T-cell (primary cell): Measurements from ENCODE around the gene UBE3D. TPM values are rescaled to one million over a fixed set of nuclear protein-coding genes. Genes with fewer than 3 reads are reported as not detected.
A peak's percentile ranks its signal among the peaks of the same experiment; 100 is the strongest.

ENCODE experiments used
- ATAC-seq, 4 experiments: fragments of 200-7000 bp in 3 of 4; fragments of 150-1000 bp in 1 of 4; cut with Tn5 transposase; replicated peaks in 1 of 4; 1 replicate in 3 of 4; 2 replicates in 1 of 4; pipeline ENCODE4 v1.10.0; 2021; ENCODE audit warnings: moderate library complexity in 3 of 4, mild to moderate bottlenecking in 2 of 4, moderate number of reproducible peaks in 1 of 4
- CTCF ChIA-PET, 2 donors: fragments of 300-600 bp; sonication (Branson Sonifier 250); formaldehyde crosslinking; loops; one replicate each; lab custom pipeline; 2022; ENCODE audit warnings: antibody characterized with exemption in 2 of 2; lab: Charles Lee
- POLR2A ChIA-PET, 2 donors: fragments of 300-600 bp; sonication (Branson Sonifier 250); formaldehyde crosslinking; loops; one replicate each; lab custom pipeline; 2022; ENCODE audit warnings: antibody characterized with exemption in 2 of 2; lab: Charles Lee
- DNase-seq, 35 experiments: peaks; one replicate each; pipeline versions ENCODE4 v3.0.0 to v3.0.0-alpha.2; 2013 to 2023
- H3K27ac ChIP-seq: one replicate; pipeline ENCODE4 v1.5.1; 2013; ENCODE audit warnings: low read length
- H3K27me3 ChIP-seq, 2 experiments: replicated peaks in 1 of 2; 1 replicate in 1 of 2; 2 replicates in 1 of 2; pipeline versions ENCODE4 v1.6.1 to v1.7.0; 2013; ENCODE audit warnings: low read length in 1 of 2, mixed read lengths in 1 of 2; ENCODE audit not compliant: control insufficient read depth in 2 of 2, insufficient read depth in 2 of 2; ENCODE audit errors: extremely low read depth in 1 of 2
- H3K36me3 ChIP-seq, 2 donors: 1 replicate in 1 of 2; 2 replicates in 1 of 2; pipeline versions ENCODE4 v1.6.1 to v1.7.0; 2013; ENCODE audit warnings: low read length in 1 of 2; ENCODE audit not compliant: control insufficient read depth in 2 of 2, insufficient read depth in 1 of 2; ENCODE audit errors: extremely low read depth in 1 of 2
- H3K4me1 ChIP-seq, 2 experiments: 1 replicate in 1 of 2; 2 replicates in 1 of 2; pipeline versions ENCODE4 v1.6.1 to v1.7.0; 2013; ENCODE audit warnings: low read length in 2 of 2, mixed read lengths in 1 of 2; ENCODE audit not compliant: insufficient read depth in 2 of 2, control insufficient read depth in 1 of 2; ENCODE audit errors: extremely low read depth in 1 of 2
- H3K4me3 ChIP-seq, 2 donors: 1 replicate in 1 of 2; 2 replicates in 1 of 2; pipeline versions ENCODE4 v1.5.1 to v1.7.0; 2013; ENCODE audit warnings: mild to moderate bottlenecking in 2 of 2, low read length in 1 of 2, moderate library complexity in 1 of 2; ENCODE audit not compliant: control insufficient read depth in 1 of 2; ENCODE audit errors: extremely low read depth in 1 of 2
- H3K9me3 ChIP-seq: 2 replicates; pipeline ENCODE4 v1.7.0; 2013
- H3K27ac Mint-ChIP-seq, 2 donors: one replicate each; pipeline ENCODE4 v1.8.0; 2020 to 2021; ENCODE audit warnings: mild to moderate bottlenecking in 2 of 2, mixed read lengths in 2 of 2
- H3K27me3 Mint-ChIP-seq, 2 donors: one replicate each; pipeline ENCODE4 v1.8.0; 2021 to 2022; ENCODE audit warnings: mixed read lengths in 2 of 2
- H3K36me3 Mint-ChIP-seq: one replicate; pipeline ENCODE4 v1.8.0; 2021; ENCODE audit warnings: mixed read lengths
- H3K4me1 Mint-ChIP-seq, 3 donors: one replicate each; pipeline ENCODE4 v1.8.0; 2020 to 2022; ENCODE audit warnings: mixed read lengths in 3 of 3, mild to moderate bottlenecking in 1 of 3
- H3K4me3 Mint-ChIP-seq, 3 donors: one replicate each; pipeline ENCODE4 v1.8.0; 2020 to 2022; ENCODE audit warnings: mild to moderate bottlenecking in 3 of 3, mixed read lengths in 3 of 3, moderate library complexity in 3 of 3
- H3K9me3 Mint-ChIP-seq, 3 donors: one replicate each; pipeline ENCODE4 v1.8.0; 2020 to 2022; ENCODE audit warnings: mixed read lengths in 3 of 3
- WGBS: methylation state at CpG from one replicate; pipeline ENCODE4 v1.1.5; 2013; ENCODE audit warnings: missing lambda C conversion rate; ENCODE audit not compliant: insufficient coverage; 5-methylcytosine and 5-hydroxymethylcytosine counted together
- total RNA-seq, 35 experiments: library from RNA in 6 of 35; stranded (reverse) in 6 of 35; fragments of 120-200 nt in 1 of 35; gene quantifications; one replicate each; pipeline versions ENCODE4 v1.2.1 to v1.2.4 and lab custom pipeline; 2013 to 2026

The UBE3D gene
- total RNA-seq (1 to 10 TPM; 6.2 to 9.3 (median 7.1) TPM), total RNA-seq (lab: John Stamatoyannopoulos, UW) (4.5 to 16.2 (median 9.5) reads per million in 29 experiments)
- 9.5 TPM for total RNA-seq (2013)

GRCh38 chr6:83065511-83066192, at the start of gene UBE3D:
Gene UBE3D (minus strand): TSS chr6:83065841. CDS start chr6:83065718, 123 bp downstream.
- ChIA-PET POLR2A (interaction anchor here (0.5 to 1.1 kb wide), 7 partner anchors 145 to 1314 kb away, joined by 3 read pairs; no protein-coding TSS in a partner anchor), CTCF (interaction anchor here (0.6 to 4.4 kb wide), 50 partner anchors 8 to 1162 kb away, joined by 3 to 52 read pairs (median 4); partner anchors contain the start of genes CEP162 (in 1 of the 2), CYB5R4 (in 1 of the 2), IBTK (in 1 of the 2) and PRSS35 (in 1 of the 2))
- no peaks in the 10 kb centered on the region for H3K9me3 ChIP-seq
- Mint-ChIP-seq H3K36me3 (no peaks in the 10 kb centered on the region), H3K27me3 (no peaks in the 10 kb centered on the region), H3K9me3 (no peaks in the 10 kb centered on the region), H3K4me3 (peak within 1 kb of the TSS; percentile 87 to 90 (median 90)), H3K27ac (peak within 1 kb of the TSS; percentile 52 to 84), H3K4me1 (peaks cover 48 to 54% (median 51%) of the 10 kb centered on the region in 3 donors)
- DNase-seq (peak; percentile 68 to 94 (median 87)), ATAC-seq (peak; percentile 71 to 79 (median 72))
- no peaks in the 10 kb centered on the region for H3K36me3 ChIP-seq
- H3K4me3 ChIP-seq = peak within 1 kb of the TSS; percentile 70 to 85
- peaks cover 8 to 20% of the 10 kb centered on the region in 2 experiments for H3K4me1 ChIP-seq
- WGBS = under 1% methylated on average over 46 of the region's 48 CpGs
- no peaks in the 10 kb centered on the region for H3K27me3 ChIP-seq
- H3K27ac ChIP-seq = peak within 1 kb of the TSS; percentile 17

GRCh38 chr6:83114164-83114563, 48.5 kb upstream of the UBE3D start:
- no peak overlapping the region for H3K27ac ChIP-seq

GRCh38 chr6:83113258-83113657, 47.6 kb upstream of the UBE3D start:
- Mint-ChIP-seq H3K4me1 (no peaks in the 10 kb centered on the region), H3K4me3 (no peak overlapping the region), H3K27me3 (no peaks in the 10 kb centered on the region), H3K27ac (no peak overlapping the region), H3K9me3 (no peaks in the 10 kb centered on the region), H3K36me3 (peaks cover 28% of the 10 kb centered on the region)
- no peak overlapping the region for H3K4me3 ChIP-seq
- POLR2A ChIA-PET = no interaction called here
- ATAC-seq (no peak), DNase-seq (no peak)
- H3K36me3 ChIP-seq = peaks cover 5 to 16% of the 10 kb centered on the region in 2 donors
- no peaks in the 10 kb centered on the region for H3K27me3 ChIP-seq
- no peaks in the 10 kb centered on the region for H3K9me3 ChIP-seq
- CTCF ChIA-PET = interaction anchor here in 1 of 2 donors (0.6 kb wide), 1 partner anchor 965 kb away, joined by 3 read pairs; no protein-coding TSS in a partner anchor
- 70% methylated on average over 2 of the region's 4 CpGs for WGBS
- no peak overlapping the region for H3K27ac ChIP-seq
- no peaks in the 10 kb centered on the region for H3K4me1 ChIP-seq

More at GRCh38 chr6:83114164-83114563, 48.5 kb upstream of the UBE3D start:
- no peak for DNase-seq
- Mint-ChIP-seq H3K4me1 (no peaks in the 10 kb centered on the region), H3K36me3 (peaks cover 30% of the 10 kb centered on the region), H3K9me3 (no peaks in the 10 kb centered on the region), H3K4me3 (no peak overlapping the region), H3K27me3 (no peaks in the 10 kb centered on the region), H3K27ac (no peak overlapping the region)
- CTCF ChIA-PET = no interaction called here
- POLR2A ChIA-PET = no interaction called here
- Histone ChIP-seq H3K4me3 (no peak overlapping the region), H3K9me3 (no peaks in the 10 kb centered on the region), H3K27me3 (no peaks in the 10 kb centered on the region), H3K36me3 (peaks cover 5 to 18% of the 10 kb centered on the region in 2 donors), H3K4me1 (no peaks in the 10 kb centered on the region)
- no peak for ATAC-seq
- no CpG with 5 or more reads among the region's 1 CpG for WGBS

- POLR2A ChIA-PET = interaction anchor here in 1 of 2 donors (0.6 kb wide), 2 partner anchors 79 to 890 kb away, joined by 3 read pairs; no protein-coding TSS in a partner anchor
- Histone ChIP-seq H3K4me1 (no peaks in the 10 kb centered on the region), H3K27me3 (no peaks in the 10 kb centered on the region), H3K4me3 (no peak overlapping the region), H3K27ac (no peak overlapping the region), H3K36me3 (peaks cover 5 to 16% of the 10 kb centered on the region in 2 donors), H3K9me3 (peaks cover 3% of the 10 kb centered on the region)
- Mint-ChIP-seq H3K4me3 (no peak overlapping the region), H3K36me3 (peaks cover 40% of the 10 kb centered on the region), H3K27me3 (no peaks in the 10 kb centered on the region), H3K27ac (no peak overlapping the region), H3K9me3 (peaks cover 5 to 14% (median 10%) of the 10 kb centered on the region in 3 donors), H3K4me1 (no peaks in the 10 kb centered on the region)
- no peak for ATAC-seq
- no CpG with 5 or more reads among the region's 1 CpG for WGBS
- DNase-seq = no peak
- CTCF ChIA-PET = interaction anchor here in 1 of 2 donors (0.9 kb wide), 1 partner anchor 41 kb away, joined by 3 read pairs; the partner anchor contains the start of gene DOP1A
These were observed 42.7 kb upstream of the UBE3D start for GRCh38 chr6:83108378-83108777.

GRCh38 chr6:83098589-83098988, 32.9 kb upstream of the UBE3D start:
- Mint-ChIP-seq H3K27me3 (no peaks in the 10 kb centered on the region), H3K27ac (no peak overlapping the region), H3K4me3 (no peak overlapping the region), H3K9me3 (peaks cover 1 to 6% (median 4%) of the 10 kb centered on the region in 3 donors), H3K36me3 (peaks cover 56% of the 10 kb centered on the region), H3K4me1 (peaks cover 12 to 13% (median 12%) of the 10 kb centered on the region in 3 donors)
- Histone ChIP-seq H3K9me3 (no peaks in the 10 kb centered on the region), H3K27ac (no peak overlapping the region), H3K4me3 (no peak overlapping the region), H3K36me3 (peaks cover 0 to 28% of the 10 kb centered on the region in 2 donors), H3K27me3 (no peaks in the 10 kb centered on the region), H3K4me1 (no peaks in the 10 kb centered on the region)
- CTCF ChIA-PET = interaction anchor here in 1 of 2 donors (0.6 to 0.9 kb wide), 2 partner anchors 44 to 1169 kb away, joined by 3 read pairs; no protein-coding TSS in a partner anchor
- POLR2A ChIA-PET = no interaction called here
- 90% methylated on average over 2 of the region's 3 CpGs for WGBS
- DNase-seq (no peak), ATAC-seq (no peak)

- peaks cover 12 to 13% (median 12%) of the 10 kb centered on the region in 3 donors for H3K4me1 Mint-ChIP-seq
- DNase-seq (no peak), ATAC-seq (no peak)
- ChIA-PET CTCF (no interaction called here), POLR2A (no interaction called here)
- no peaks in the 10 kb centered on the region for H3K9me3 ChIP-seq
- H3K27ac ChIP-seq = no peak overlapping the region
- no CpG with 5 or more reads among the region's 1 CpG for WGBS
- H3K27me3 Mint-ChIP-seq = no peaks in the 10 kb centered on the region
- no peaks in the 10 kb centered on the region for H3K27me3 ChIP-seq
- peaks cover 0 to 28% of the 10 kb centered on the region in 2 donors for H3K36me3 ChIP-seq
- no peak overlapping the region for H3K4me3 ChIP-seq
- peaks cover 46% of the 10 kb centered on the region for H3K36me3 Mint-ChIP-seq
- H3K4me1 ChIP-seq = no peaks in the 10 kb centered on the region
- no peak overlapping the region for H3K27ac Mint-ChIP-seq
- H3K9me3 Mint-ChIP-seq = peaks cover 0 to 4% (median 2%) of the 10 kb centered on the region in 3 donors
- H3K4me3 Mint-ChIP-seq = no peak overlapping the region
These were observed 32.0 kb upstream of the UBE3D start for GRCh38 chr6:83097675-83098074.
